GM12878 (cell line): ENCODE data around the gene BARX2. TPM values are rescaled to one million over a fixed set of nuclear protein-coding genes. Genes with fewer than 3 reads are reported as not detected.

ENCODE experiments used
- CEBPZ ChIP-seq: fragments of 150-350 bp; IDR thresholded peaks from 2 replicates; pipeline ENCODE4 v1.6.1; 2016; ENCODE audit warnings: low read depth, low read length
- EP300 ChIP-seq, 2 experiments: fragments of 150-350 bp in 1 of 2; IDR thresholded peaks; 2 replicates each; pipeline ENCODE4 v1.6.1; 2011 to 2012; ENCODE audit warnings: low read depth in 2 of 2, low read length in 2 of 2, borderline replicate concordance in 1 of 2, improper control_type of control experiment in 1 of 2, inconsistent platforms in 1 of 2; ENCODE audit not compliant: control insufficient read depth in 1 of 2
- HDAC6 ChIP-seq: fragments of 200-600 bp; sonication (generic); IDR thresholded peaks from one replicate; pipeline ENCODE4 v1.8.0; 2017; ENCODE audit warnings: antibody characterized with exemption; ENCODE audit not compliant: unreplicated experiment
- MTA3 ChIP-seq: IDR thresholded peaks from 2 replicates; pipeline ENCODE4 v1.6.1; 2012; ENCODE audit warnings: low read length, inconsistent platforms, borderline replicate concordance
- TCF12 ChIP-seq: IDR thresholded peaks from 2 replicates; pipeline ENCODE4 v1.6.1; 2011; ENCODE audit warnings: low read depth, mild to moderate bottlenecking, low read length
- ZNF24 ChIP-seq: fragments of 450-650 bp; IDR thresholded peaks from 2 replicates; pipeline ENCODE4 v1.6.1; 2017; ENCODE audit warnings: antibody characterized with exemption, mild to moderate bottlenecking
- polyA plus RNA-seq, 11 experiments: library from polyadenylated mRNA; depleted of rRNA in 4 of 11; unstranded in 6 of 11; stranded (reverse) in 5 of 11; fragments of >200 nt; fragmentation: Nextera tagmentation in 4 of 11; fragmentation: Illumina TruSeq in 1 of 11; extraction: Ambion mirVana in 4 of 11; extraction: Trizol in 1 of 11; gene quantifications; 1 replicate in 1 of 11; 2 replicates in 10 of 11; pipeline versions ENCODE4 v1.2.1 to v1.2.3, GENCODE V29; 2011 to 2016; ENCODE audit warnings: inconsistent platforms in 2 of 11, missing spikeins in 2 of 11, low read depth in 1 of 11
- total RNA-seq, 4 experiments: library from RNA; depleted of rRNA in 3 of 4; stranded (reverse); fragments of >200 nt in 3 of 4; fragmentation: Illumina TruSeq in 1 of 4; extraction: Trizol in 1 of 4; gene quantifications; 2 replicates each; pipeline versions ENCODE4 v1.2.1 to v1.2.3, GENCODE V29; 2013 to 2021
- TF ChIP-seq, protein P1 (sequence below): IDR thresholded peaks from 2 replicates; pipeline ENCODE4 v1.6.1; 2011; ENCODE audit warnings: low read depth, mild to moderate bottlenecking, low read length, moderate library complexity, borderline replicate concordance; ENCODE audit errors: extremely low read depth
- TF ChIP-seq, protein P2 (sequence below): fragments of 450-650 bp; IDR thresholded peaks from 2 replicates; pipeline ENCODE4 v1.6.1; 2017; ENCODE audit warnings: low read depth, mild to moderate bottlenecking, moderate library complexity
- TF ChIP-seq, protein P3 (sequence below): IDR thresholded peaks from 2 replicates; pipeline ENCODE4 v1.6.1; 2012; ENCODE audit warnings: low read depth, low read length, improper control_type of control experiment

Gene BARX2
- total and polyA plus RNA-seq, 10 of the 15 experiments (the other 5 are each of a cell fraction or from before 2014, with no cell fraction given), result 0.07 to 0.84 TPM; not detected in 8

GRCh38 chr11:129440028-129440713 lies 64.5 kb downstream of the BARX2 start (continued):
- TF ChIP-seq HDAC6 (no peak), MTA3 (no peak), ZNF24 (no peak), CEBPZ (no peak), EP300 (IDR thresholded peaks at IDR 0.05; ENCODE audit: borderline replicate concordance in 1 of 2, control insufficient read depth in 1 of 2, low read depth in 2 of 2, low read length in 2 of 2) (no peak), TCF12 (no peak)
- TF ChIP-seq, protein P1, sequence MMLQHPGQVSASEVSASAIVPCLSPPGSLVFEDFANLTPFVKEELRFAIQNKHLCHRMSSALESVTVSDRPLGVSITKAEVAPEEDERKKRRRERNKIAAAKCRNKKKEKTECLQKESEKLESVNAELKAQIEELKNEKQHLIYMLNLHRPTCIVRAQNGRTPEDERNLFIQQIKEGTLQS, result no peak
- TF ChIP-seq, protein P2, sequence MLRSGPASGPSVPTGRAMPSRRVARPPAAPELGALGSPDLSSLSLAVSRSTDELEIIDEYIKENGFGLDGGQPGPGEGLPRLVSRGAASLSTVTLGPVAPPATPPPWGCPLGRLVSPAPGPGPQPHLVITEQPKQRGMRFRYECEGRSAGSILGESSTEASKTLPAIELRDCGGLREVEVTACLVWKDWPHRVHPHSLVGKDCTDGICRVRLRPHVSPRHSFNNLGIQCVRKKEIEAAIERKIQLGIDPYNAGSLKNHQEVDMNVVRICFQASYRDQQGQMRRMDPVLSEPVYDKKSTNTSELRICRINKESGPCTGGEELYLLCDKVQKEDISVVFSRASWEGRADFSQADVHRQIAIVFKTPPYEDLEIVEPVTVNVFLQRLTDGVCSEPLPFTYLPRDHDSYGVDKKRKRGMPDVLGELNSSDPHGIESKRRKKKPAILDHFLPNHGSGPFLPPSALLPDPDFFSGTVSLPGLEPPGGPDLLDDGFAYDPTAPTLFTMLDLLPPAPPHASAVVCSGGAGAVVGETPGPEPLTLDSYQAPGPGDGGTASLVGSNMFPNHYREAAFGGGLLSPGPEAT, result no peak
- TF ChIP-seq, protein P3, sequence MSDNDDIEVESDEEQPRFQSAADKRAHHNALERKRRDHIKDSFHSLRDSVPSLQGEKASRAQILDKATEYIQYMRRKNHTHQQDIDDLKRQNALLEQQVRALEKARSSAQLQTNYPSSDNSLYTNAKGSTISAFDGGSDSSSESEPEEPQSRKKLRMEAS, result no peak
